ENCODE data around the gene MTX3. TPM values are rescaled to one million over a fixed set of nuclear protein-coding genes. Genes with fewer than 3 reads are reported as not detected.

MTX3 gene
- polyA plus RNA-seq, 3 donors = 0.43 to 2.4 (median 0.68) TPM

DNA sequence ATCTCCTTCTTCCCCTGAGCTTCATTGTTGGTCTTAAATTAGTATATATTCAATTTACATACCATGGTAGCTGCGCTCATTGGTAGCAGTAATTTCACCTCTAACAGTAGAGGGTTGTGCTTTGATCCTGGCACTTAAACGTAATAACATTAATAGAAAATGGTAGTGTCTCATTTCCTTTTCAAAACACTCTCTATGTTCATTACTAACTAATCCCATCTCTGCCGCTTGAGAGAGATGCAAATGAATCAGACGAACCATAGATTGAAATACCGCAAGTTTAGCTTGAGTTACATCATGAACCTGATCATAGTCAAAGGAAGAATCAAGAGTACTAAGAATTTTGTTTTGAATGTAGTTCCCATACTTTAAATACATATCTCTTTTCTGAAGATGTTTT is 46.3 kb upstream of the MTX3 start:
- no CpG with 5 or more reads among the region's 5 CpGs for WGBS (ENCODE audit: insufficient coverage)
- H4K20me1 ChIP-seq (ENCODE audit: insufficient read depth, low read length) = no peaks in the 10 kb centered on the region

DNA sequence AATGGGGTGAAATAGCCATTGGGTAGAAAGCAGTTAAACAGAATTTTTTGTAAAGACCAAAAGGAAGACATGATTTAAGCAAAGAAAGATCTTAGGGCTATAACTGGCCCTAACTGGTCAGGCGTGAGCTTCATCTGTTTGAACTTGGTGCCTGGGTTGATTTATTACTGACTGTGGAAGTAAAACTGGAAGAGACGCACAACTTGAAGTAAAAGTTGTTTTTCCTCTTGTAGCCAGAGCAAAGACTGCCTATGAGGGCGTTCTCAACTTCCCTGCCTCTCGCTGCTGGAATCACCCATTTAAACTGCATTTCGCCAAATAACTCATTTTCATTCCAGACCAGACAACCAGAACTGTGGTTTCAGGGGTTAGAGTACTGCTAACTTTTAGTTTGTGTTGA is 45.6 kb upstream of the MTX3 start:
- Mint-ChIP-seq H3K27me3 (ENCODE audit: low read depth in 3 of 3) (peaks cover 46 to 60% (median 47%) of the 10 kb centered on the region in 3 donors), H3K4me3 (peak overlapping the region in 1 of 2 donors; percentile 78), H3K4me1 (peaks cover 11% of the 10 kb centered on the region), H3K9me3 (peaks cover 0 to 10% (median 2%) of the 10 kb centered on the region in 7 donors), H3K27ac (no peak overlapping the region), H3K36me3 (peaks cover 0 to 6% of the 10 kb centered on the region in 2 donors)
- H2AFZ ChIP-seq (ENCODE audit: insufficient read depth, low read depth, low read length, poor library complexity, severe bottlenecking) = no peak overlapping the region
- peaks cover 0 to 18% of the 10 kb centered on the region in 2 donors for H3K9me3 ChIP-seq (replicated peaks in 1 of 2; ENCODE audit: control insufficient read depth in 1 of 2, insufficient read depth in 1 of 2, low read length in 2 of 2)
- TF ChIP-seq CTCF (IDR thresholded peaks at IDR 0.05) = no peak
- peaks cover 7% of the 10 kb centered on the region in 2 donors for H3K4me1 ChIP-seq (ENCODE audit: control insufficient read depth in 1 of 2, insufficient read depth in 2 of 2, low read length in 2 of 2)
- peaks cover 50 to 58% of the 10 kb centered on the region in 2 donors for H3K27me3 ChIP-seq (ENCODE audit: control insufficient read depth in 2 of 2, insufficient read depth in 2 of 2, low read length in 2 of 2)
- H3K9ac ChIP-seq (ENCODE audit: insufficient read depth, low read length, poor library complexity, severe bottlenecking) = no peak overlapping the region
- WGBS (ENCODE audit: insufficient coverage) = 100% methylated on average over 2 of the region's 5 CpGs
- no peaks in the 10 kb centered on the region for H3K79me2 ChIP-seq (ENCODE audit: insufficient read depth, low read length)
- H3K27ac ChIP-seq (ENCODE audit: low read depth in 1 of 2, low read length in 2 of 2) = no peak overlapping the region
- H3K36me3 ChIP-seq (replicated peaks in 1 of 2; ENCODE audit: control insufficient read depth in 1 of 2, insufficient read depth in 2 of 2, low read length in 2 of 2) = no peaks in the 10 kb centered on the region
- intact Hi-C loops (cut with micrococcal nuclease) = no loop called here
- no peak overlapping the region for H3K4me2 ChIP-seq (replicated peaks; ENCODE audit: extremely low read depth, low read length, poor library complexity, severe bottlenecking)
- no peak overlapping the region for H3K4me3 ChIP-seq (replicated peaks in 1 of 3; ENCODE audit: low read depth in 2 of 3, low read length in 3 of 3)
- H4K20me1 ChIP-seq (ENCODE audit: insufficient read depth, low read length) = no peaks in the 10 kb centered on the region
- DNase-seq = no peak

More for the DNA sequence above, 46.3 kb upstream of the MTX3 start:
- H3K27me3 ChIP-seq (ENCODE audit: control insufficient read depth in 2 of 2, insufficient read depth in 2 of 2, low read length in 2 of 2) = peaks cover 50 to 60% of the 10 kb centered on the region in 2 donors
- Mint-ChIP-seq H3K4me3 (peak overlapping the region in 1 of 2 donors; percentile 23), H3K4me1 (peaks cover 11% of the 10 kb centered on the region), H3K36me3 (peaks cover 0 to 6% of the 10 kb centered on the region in 2 donors), H3K27me3 (ENCODE audit: low read depth in 3 of 3) (peaks cover 46 to 60% (median 47%) of the 10 kb centered on the region in 3 donors), H3K27ac (no peak overlapping the region), H3K9me3 (peaks cover 0 to 10% (median 2%) of the 10 kb centered on the region in 7 donors)
- no peak overlapping the region for H3K27ac ChIP-seq (ENCODE audit: low read depth in 1 of 2, low read length in 2 of 2)
- H2AFZ ChIP-seq (ENCODE audit: insufficient read depth, low read depth, low read length, poor library complexity, severe bottlenecking) = no peak overlapping the region
- H3K9me3 ChIP-seq (replicated peaks in 1 of 2; ENCODE audit: control insufficient read depth in 1 of 2, insufficient read depth in 1 of 2, low read length in 2 of 2) = peaks cover 0 to 18% of the 10 kb centered on the region in 2 donors
- TF ChIP-seq CTCF (IDR thresholded peaks at IDR 0.05) = no peak
- H3K36me3 ChIP-seq (replicated peaks in 1 of 2; ENCODE audit: control insufficient read depth in 1 of 2, insufficient read depth in 2 of 2, low read length in 2 of 2) = no peaks in the 10 kb centered on the region
- no peak overlapping the region for H3K9ac ChIP-seq (ENCODE audit: insufficient read depth, low read length, poor library complexity, severe bottlenecking)
- DNase-seq = no peak
- H3K79me2 ChIP-seq (ENCODE audit: insufficient read depth, low read length) = no peaks in the 10 kb centered on the region
- intact Hi-C loops (cut with micrococcal nuclease) = no loop called here
- no peak overlapping the region for H3K4me3 ChIP-seq (replicated peaks in 1 of 3; ENCODE audit: low read depth in 2 of 3, low read length in 3 of 3)
- H3K4me1 ChIP-seq (ENCODE audit: control insufficient read depth in 1 of 2, insufficient read depth in 2 of 2, low read length in 2 of 2) = peaks cover 7% of the 10 kb centered on the region in 2 donors
- H3K4me2 ChIP-seq (replicated peaks; ENCODE audit: extremely low read depth, low read length, poor library complexity, severe bottlenecking) = no peak overlapping the region
